ENCODE measurements around the gene CFAP46.

DNA sequence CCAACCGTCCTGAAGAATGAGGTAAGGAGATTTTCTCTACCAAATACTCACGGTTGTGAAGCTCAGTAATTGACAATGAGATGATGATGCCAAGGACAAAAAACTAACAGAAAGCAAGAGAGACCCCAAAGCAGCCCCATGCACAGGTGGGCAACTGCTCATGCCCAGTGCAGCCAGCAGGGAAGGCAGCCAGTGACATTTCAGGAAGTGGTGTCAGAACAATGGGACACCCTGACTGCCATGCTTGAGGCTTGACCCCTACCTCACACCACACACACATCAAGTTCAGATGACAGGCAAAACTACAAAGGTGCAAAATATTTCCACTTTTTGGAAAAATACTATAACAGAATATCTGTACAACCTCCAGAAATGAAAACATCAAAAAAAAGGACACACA lies 66.9 kb downstream of the CFAP46 start:
- TF ChIP-seq, protein P1, sequence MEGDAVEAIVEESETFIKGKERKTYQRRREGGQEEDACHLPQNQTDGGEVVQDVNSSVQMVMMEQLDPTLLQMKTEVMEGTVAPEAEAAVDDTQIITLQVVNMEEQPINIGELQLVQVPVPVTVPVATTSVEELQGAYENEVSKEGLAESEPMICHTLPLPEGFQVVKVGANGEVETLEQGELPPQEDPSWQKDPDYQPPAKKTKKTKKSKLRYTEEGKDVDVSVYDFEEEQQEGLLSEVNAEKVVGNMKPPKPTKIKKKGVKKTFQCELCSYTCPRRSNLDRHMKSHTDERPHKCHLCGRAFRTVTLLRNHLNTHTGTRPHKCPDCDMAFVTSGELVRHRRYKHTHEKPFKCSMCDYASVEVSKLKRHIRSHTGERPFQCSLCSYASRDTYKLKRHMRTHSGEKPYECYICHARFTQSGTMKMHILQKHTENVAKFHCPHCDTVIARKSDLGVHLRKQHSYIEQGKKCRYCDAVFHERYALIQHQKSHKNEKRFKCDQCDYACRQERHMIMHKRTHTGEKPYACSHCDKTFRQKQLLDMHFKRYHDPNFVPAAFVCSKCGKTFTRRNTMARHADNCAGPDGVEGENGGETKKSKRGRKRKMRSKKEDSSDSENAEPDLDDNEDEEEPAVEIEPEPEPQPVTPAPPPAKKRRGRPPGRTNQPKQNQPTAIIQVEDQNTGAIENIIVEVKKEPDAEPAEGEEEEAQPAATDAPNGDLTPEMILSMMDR (IDR thresholded peaks at IDR 0.05 in 2 of 3, conservative IDR thresholded peaks at IDR 0.05 in 1 of 3; ENCODE audit: insufficient read depth in 2 of 3, low read depth in 1 of 3, low read length in 3 of 3) = no peak
- TF ChIP-seq ZNF778 (CRISPR knock-in tag; IDR thresholded peaks at IDR 0.05) (no peak), BHLHE40 (IDR thresholded peaks at IDR 0.05; ENCODE audit: low read length) (no peak), HMGXB4 (CRISPR knock-in tag; IDR thresholded peaks at IDR 0.05) (no peak), CCAR2 (IDR thresholded peaks at IDR 0.05; ENCODE audit: low read depth, low read length) (no peak), CREM (IDR thresholded peaks at IDR 0.05; ENCODE audit: low read depth) (no peak), ELF1 (tag; IDR thresholded peaks at IDR 0.05) (no peak), KLF16 (IDR thresholded peaks at IDR 0.05) (no peak)
- TF ChIP-seq, protein P2, sequence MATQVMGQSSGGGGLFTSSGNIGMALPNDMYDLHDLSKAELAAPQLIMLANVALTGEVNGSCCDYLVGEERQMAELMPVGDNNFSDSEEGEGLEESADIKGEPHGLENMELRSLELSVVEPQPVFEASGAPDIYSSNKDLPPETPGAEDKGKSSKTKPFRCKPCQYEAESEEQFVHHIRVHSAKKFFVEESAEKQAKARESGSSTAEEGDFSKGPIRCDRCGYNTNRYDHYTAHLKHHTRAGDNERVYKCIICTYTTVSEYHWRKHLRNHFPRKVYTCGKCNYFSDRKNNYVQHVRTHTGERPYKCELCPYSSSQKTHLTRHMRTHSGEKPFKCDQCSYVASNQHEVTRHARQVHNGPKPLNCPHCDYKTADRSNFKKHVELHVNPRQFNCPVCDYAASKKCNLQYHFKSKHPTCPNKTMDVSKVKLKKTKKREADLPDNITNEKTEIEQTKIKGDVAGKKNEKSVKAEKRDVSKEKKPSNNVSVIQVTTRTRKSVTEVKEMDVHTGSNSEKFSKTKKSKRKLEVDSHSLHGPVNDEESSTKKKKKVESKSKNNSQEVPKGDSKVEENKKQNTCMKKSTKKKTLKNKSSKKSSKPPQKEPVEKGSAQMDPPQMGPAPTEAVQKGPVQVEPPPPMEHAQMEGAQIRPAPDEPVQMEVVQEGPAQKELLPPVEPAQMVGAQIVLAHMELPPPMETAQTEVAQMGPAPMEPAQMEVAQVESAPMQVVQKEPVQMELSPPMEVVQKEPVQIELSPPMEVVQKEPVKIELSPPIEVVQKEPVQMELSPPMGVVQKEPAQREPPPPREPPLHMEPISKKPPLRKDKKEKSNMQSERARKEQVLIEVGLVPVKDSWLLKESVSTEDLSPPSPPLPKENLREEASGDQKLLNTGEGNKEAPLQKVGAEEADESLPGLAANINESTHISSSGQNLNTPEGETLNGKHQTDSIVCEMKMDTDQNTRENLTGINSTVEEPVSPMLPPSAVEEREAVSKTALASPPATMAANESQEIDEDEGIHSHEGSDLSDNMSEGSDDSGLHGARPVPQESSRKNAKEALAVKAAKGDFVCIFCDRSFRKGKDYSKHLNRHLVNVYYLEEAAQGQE (IDR thresholded peaks at IDR 0.05; ENCODE audit: borderline replicate concordance) = no peak
- TF ChIP-seq, protein P2 (CRISPR knock-in tag; IDR thresholded peaks at IDR 0.05; ENCODE audit: low read depth) = no peak
- TF ChIP-seq, protein P3, sequence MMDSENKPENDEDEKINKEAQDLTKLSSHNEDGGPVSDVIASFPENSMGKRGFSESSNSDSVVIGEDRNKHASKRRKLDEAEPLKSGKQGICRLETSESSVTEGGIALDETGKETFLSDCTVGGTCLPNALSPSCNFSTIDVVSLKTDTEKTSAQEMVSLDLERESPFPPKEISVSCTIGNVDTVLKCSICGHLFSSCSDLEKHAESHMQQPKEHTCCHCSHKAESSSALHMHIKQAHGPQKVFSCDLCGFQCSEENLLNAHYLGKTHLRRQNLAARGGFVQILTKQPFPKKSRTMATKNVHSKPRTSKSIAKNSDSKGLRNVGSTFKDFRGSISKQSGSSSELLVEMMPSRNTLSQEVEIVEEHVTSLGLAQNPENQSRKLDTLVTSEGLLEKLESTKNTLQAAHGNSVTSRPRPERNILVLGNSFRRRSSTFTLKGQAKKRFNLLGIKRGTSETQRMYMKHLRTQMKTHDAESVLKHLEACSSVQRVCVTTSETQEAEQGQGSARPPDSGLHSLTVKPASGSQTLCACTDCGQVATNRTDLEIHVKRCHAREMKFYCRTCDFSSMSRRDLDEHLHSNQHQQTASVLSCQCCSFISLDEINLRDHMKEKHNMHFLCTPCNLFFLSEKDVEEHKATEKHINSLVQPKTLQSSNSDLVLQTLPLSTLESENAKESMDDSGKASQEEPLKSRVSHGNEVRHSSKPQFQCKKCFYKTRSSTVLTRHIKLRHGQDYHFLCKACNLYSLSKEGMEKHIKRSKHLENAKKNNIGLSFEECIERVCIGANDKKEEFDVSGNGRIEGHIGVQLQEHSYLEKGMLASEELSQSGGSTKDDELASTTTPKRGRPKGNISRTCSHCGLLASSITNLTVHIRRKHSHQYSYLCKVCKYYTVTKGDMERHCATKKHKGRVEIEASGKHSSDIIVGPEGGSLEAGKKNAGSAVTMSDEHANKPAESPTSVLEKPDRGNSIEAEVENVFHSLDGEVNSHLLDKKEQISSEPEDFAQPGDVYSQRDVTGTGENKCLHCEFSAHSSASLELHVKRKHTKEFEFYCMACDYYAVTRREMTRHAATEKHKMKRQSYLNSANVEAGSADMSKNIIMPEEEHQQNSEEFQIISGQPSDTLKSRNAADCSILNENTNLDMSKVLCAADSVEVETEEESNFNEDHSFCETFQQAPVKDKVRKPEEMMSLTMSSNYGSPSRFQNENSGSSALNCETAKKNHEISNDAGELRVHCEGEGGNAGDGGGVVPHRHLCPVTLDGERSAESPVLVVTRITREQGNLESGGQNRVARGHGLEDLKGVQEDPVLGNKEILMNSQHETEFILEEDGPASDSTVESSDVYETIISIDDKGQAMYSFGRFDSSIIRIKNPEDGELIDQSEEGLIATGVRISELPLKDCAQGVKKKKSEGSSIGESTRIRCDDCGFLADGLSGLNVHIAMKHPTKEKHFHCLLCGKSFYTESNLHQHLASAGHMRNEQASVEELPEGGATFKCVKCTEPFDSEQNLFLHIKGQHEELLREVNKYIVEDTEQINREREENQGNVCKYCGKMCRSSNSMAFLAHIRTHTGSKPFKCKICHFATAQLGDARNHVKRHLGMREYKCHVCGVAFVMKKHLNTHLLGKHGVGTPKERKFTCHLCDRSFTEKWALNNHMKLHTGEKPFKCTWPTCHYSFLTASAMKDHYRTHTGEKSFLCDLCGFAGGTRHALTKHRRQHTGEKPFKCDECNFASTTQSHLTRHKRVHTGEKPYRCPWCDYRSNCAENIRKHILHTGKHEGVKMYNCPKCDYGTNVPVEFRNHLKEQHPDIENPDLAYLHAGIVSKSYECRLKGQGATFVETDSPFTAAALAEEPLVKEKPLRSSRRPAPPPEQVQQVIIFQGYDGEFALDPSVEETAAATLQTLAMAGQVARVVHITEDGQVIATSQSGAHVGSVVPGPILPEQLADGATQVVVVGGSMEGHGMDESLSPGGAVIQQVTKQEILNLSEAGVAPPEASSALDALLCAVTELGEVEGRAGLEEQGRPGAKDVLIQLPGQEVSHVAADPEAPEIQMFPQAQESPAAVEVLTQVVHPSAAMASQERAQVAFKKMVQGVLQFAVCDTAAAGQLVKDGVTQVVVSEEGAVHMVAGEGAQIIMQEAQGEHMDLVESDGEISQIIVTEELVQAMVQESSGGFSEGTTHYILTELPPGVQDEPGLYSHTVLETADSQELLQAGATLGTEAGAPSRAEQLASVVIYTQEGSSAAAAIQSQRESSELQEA (IDR thresholded peaks at IDR 0.05; ENCODE audit: low read depth) = no peak
